Astrocyte (in vitro differentiated cells and primary cell): Measurements from ENCODE around the gene PPP1R37.

Experiments
- CTCF ChIP-seq: IDR thresholded peaks from 2 replicates; pipeline ENCODE4 v1.5.1; 2011; ENCODE audit warnings: low read depth, mild to moderate bottlenecking, inconsistent platforms, low read length, moderate library complexity; ENCODE audit not compliant: insufficient read depth
- EZH2 ChIP-seq: IDR thresholded peaks from 2 replicates; pipeline ENCODE4 v1.6.1; 2012; ENCODE audit warnings: mild to moderate bottlenecking, low read length, inconsistent platforms; ENCODE audit not compliant: insufficient read depth

GRCh38 chr19:45138303-45138751 is 45.3 kb downstream of the PPP1R37 start:
- TF ChIP-seq CTCF = no peak
- no peak for TF ChIP-seq EZH2
